Measurements from ENCODE around the gene MAPK8IP2.

GRCh38 chr22:50584106-50585096 is 16.2 kb upstream of the MAPK8IP2 start:
- TF ChIP-seq HOMEZ (CRISPR knock-in tag; IDR thresholded peaks at IDR 0.05; ENCODE audit: low read depth) (no peak), CREB1 (IDR thresholded peaks at IDR 0.05) (no peak), CREB1 (CRISPR knock-in tag; IDR thresholded peaks at IDR 0.05) (no peak), BRCA1 (CRISPR knock-in tag; IDR thresholded peaks at IDR 0.05) (no peak), PBX3 (CRISPR knock-in tag; IDR thresholded peaks at IDR 0.05; ENCODE audit: borderline replicate concordance) (no peak), POLR2AphosphoS5 (IDR thresholded peaks at IDR 0.05; ENCODE audit: low read depth, low read length) (no peak), ZNF589 (CRISPR knock-in tag; conservative IDR thresholded peaks at IDR 0.05) (no peak), HMGXB4 (CRISPR knock-in tag; IDR thresholded peaks at IDR 0.05; ENCODE audit: borderline replicate concordance in 1 of 2, low read depth in 1 of 2) (no peak), DR1 (CRISPR knock-in tag; IDR thresholded peaks at IDR 0.05) (no peak), BRF2 (CRISPR knock-in tag; IDR thresholded peaks at IDR 0.05) (no peak), HDAC6 (IDR thresholded peaks at IDR 0.05; ENCODE audit: low read depth, low read length) (no peak), RARG (CRISPR knock-in tag; IDR thresholded peaks at IDR 0.05; ENCODE audit: low read depth) (no peak), ZFP91 (CRISPR knock-in tag; IDR thresholded peaks at IDR 0.05; ENCODE audit: borderline replicate concordance) (no peak), PHF8 (CRISPR knock-in tag; IDR thresholded peaks at IDR 0.05) (no peak)
